ENCODE measurements around the gene ANKRD16. TPM values are rescaled to one million over a fixed set of nuclear protein-coding genes. Genes with fewer than 3 reads are reported as not detected.

The ANKRD16 gene
- total and polyA plus RNA-seq, 2 of the 8 experiments (the other 6 are each of a cell fraction or from before 2014, with no cell fraction given): 8.2 to 12.7 TPM

DNA sequence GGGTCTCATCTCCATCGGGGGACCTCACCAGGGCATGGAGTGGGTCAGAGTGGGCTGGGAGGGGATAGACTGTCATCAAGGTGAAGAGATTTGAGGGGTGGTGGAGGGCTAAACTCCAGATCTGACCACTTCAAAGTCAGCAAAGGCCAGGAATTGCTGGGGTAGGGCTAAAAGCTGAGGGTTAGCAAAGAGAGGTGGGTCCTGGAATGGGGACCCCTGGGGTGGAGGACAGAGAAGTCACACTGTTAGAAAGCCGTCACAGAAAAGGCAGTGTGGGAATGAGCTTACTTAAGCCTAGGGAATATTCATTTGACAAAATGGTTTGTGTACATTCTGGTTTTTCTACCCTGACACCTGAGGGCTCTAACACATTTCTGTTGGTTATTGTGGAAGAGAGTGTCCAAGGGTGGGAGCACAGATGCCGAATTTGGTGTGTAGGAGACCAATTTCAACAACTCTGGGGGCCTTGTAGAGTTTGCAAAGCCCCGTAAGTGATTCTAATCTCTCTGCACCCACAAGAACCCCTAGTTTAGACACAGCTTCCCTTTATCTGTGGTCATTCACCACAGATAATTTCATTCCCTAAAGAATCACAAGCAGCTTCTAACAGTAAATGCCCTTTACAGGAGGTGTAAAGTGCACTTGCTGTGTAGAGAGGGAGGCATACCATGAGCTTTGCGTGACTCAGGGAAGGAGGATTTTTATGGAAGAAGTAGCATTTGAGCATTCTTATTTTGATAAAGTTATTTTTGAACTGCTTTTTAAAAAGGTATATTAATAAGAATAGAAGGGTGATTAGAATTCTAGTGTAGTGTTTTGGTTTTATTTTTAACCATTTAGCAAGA is 6.7 kb upstream of the ANKRD16 start (continued):
- TF ChIP-seq EZH2 (IDR thresholded peaks at IDR 0.05; ENCODE audit: low read depth, low read length, severe bottlenecking) (no peak), KDM1A (IDR thresholded peaks at IDR 0.05; ENCODE audit: borderline replicate concordance, low read length) (no peak)
